Transverse colon (tissue), 3 donors: ENCODE measurements around the gene SCD5.

Source experiments
- POLR2A ChIP-seq: fragments of 450-650 bp; IDR thresholded peaks from one replicate; pipeline ENCODE4 v1.6.1; 2016; ENCODE audit warnings: antibody characterized with exemption, mild to moderate bottlenecking, moderate library complexity
- TF ChIP-seq, protein P1 (sequence below), 5 experiments: fragments of 200-600 bp in 3 of 5; fragments of 450-650 bp in 2 of 5; sonication (generic) in 3 of 5; IDR thresholded peaks; 1 replicate in 2 of 5; 2 replicates in 3 of 5; pipeline ENCODE4 v1.5.1; 2016 to 2017; ENCODE audit warnings: antibody characterized with exemption in 5 of 5, inconsistent platforms in 3 of 5, mild to moderate bottlenecking in 2 of 5, moderate library complexity in 1 of 5

DNA sequence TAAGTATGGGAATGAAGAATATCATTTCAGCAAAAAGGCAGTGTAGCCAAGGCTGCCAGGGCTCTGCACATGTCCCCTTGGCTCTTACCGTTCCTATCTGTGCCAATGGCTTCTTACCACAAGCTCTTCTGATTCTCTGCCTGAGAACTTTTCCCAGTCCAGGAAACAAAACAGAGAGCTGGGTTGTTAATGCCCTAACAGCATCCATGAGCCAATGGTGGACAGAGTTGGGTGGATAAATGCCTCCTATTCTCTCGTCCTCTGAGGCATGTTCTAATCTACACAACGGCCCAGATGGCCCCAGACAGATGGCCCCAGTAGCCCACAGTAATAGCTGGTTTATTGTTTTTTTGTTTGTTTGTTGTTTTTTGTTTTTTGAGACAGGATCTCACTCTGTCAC, 28.0 kb downstream of the SCD5 start:
- TF ChIP-seq POLR2A: no peak
- TF ChIP-seq, protein P1, sequence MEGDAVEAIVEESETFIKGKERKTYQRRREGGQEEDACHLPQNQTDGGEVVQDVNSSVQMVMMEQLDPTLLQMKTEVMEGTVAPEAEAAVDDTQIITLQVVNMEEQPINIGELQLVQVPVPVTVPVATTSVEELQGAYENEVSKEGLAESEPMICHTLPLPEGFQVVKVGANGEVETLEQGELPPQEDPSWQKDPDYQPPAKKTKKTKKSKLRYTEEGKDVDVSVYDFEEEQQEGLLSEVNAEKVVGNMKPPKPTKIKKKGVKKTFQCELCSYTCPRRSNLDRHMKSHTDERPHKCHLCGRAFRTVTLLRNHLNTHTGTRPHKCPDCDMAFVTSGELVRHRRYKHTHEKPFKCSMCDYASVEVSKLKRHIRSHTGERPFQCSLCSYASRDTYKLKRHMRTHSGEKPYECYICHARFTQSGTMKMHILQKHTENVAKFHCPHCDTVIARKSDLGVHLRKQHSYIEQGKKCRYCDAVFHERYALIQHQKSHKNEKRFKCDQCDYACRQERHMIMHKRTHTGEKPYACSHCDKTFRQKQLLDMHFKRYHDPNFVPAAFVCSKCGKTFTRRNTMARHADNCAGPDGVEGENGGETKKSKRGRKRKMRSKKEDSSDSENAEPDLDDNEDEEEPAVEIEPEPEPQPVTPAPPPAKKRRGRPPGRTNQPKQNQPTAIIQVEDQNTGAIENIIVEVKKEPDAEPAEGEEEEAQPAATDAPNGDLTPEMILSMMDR (IDR thresholded peaks at IDR 0.05): no peak
